Smooth muscle cell (in vitro differentiated cells): Measurements from ENCODE around the gene PTER. TPM values are rescaled to one million over a fixed set of nuclear protein-coding genes. Genes with fewer than 3 reads are reported as not detected.

Experiments used
- DNase-seq: peaks from one replicate; lab custom pipeline; 2025; ENCODE audit not compliant: unreplicated experiment; lab: John Stamatoyannopoulos, UW
- H2AFZ ChIP-seq: fragments of 200-600 bp; sonication (generic); 2 replicates; pipeline ENCODE4 v1.6.0; 2016; ENCODE audit warnings: antibody characterized with exemption, low read depth, mild to moderate bottlenecking
- H3F3A ChIP-seq: fragments of 200-600 bp; sonication (generic); 2 replicates; pipeline ENCODE4 v1.6.0; 2017; ENCODE audit warnings: antibody characterized with exemption, low read depth
- H3K27ac ChIP-seq: fragments of 200-600 bp; sonication (generic); 2 replicates; pipeline ENCODE4 v1.5.1; 2016; ENCODE audit warnings: low read depth, mild to moderate bottlenecking
- H3K27me3 ChIP-seq: fragments of 200-600 bp; sonication (generic); 2 replicates; pipeline ENCODE4 v1.6.1; 2016; ENCODE audit warnings: low read depth, mild to moderate bottlenecking
- H3K36me3 ChIP-seq: fragments of 200-600 bp; sonication (generic); 2 replicates; pipeline ENCODE4 v1.5.1; 2016; ENCODE audit warnings: low read depth
- H3K4me1 ChIP-seq: fragments of 200-600 bp; sonication (generic); 2 replicates; pipeline ENCODE4 v1.5.1; 2016; ENCODE audit warnings: low read depth
- H3K4me2 ChIP-seq: fragments of 200-600 bp; sonication (generic); 2 replicates; pipeline ENCODE4 v1.6.0; 2016; ENCODE audit warnings: mild to moderate bottlenecking
- H3K4me3 ChIP-seq: fragments of 200-600 bp; sonication (generic); 2 replicates; pipeline ENCODE4 v1.5.1; 2016; ENCODE audit warnings: mild to moderate bottlenecking
- H3K79me2 ChIP-seq: fragments of 200-600 bp; sonication (generic); 2 replicates; pipeline ENCODE4 v1.6.0; 2016; ENCODE audit warnings: low read depth, mild to moderate bottlenecking
- H3K9ac ChIP-seq: fragments of 200-600 bp; sonication (generic); 2 replicates; pipeline ENCODE4 v1.6.0; 2016; ENCODE audit warnings: low read depth
- H3K9me3 ChIP-seq: fragments of 200-600 bp; sonication (generic); replicated peaks from 2 replicates; pipeline ENCODE4 v1.5.1; 2016; ENCODE audit warnings: low read depth
- H4K20me1 ChIP-seq: fragments of 200-600 bp; sonication (generic); 2 replicates; pipeline ENCODE4 v1.6.0; 2016; ENCODE audit warnings: low read depth
- WGBS: methylation state at CpG from one replicate; pipeline ENCODE4 v1.1.7; 2016; ENCODE audit warnings: low lambda C conversion rate; 5-methylcytosine and 5-hydroxymethylcytosine counted together
- polyA plus RNA-seq: library from polyadenylated mRNA; unstranded; fragments of >200 nt; fragmentation: Nextera tagmentation; extraction: Ambion mirVana; gene quantifications from 2 replicates; pipeline ENCODE4 v1.2.1, GENCODE V29; 2016
- total RNA-seq: library from RNA; depleted of rRNA; stranded (reverse); fragments of >200 nt; gene quantifications from 2 replicates; pipeline ENCODE4 v1.2.3, GENCODE V29; 2014
- TF ChIP-seq, protein P1 (sequence below): fragments of 200-600 bp; sonication (generic); IDR thresholded peaks from 2 replicates; pipeline ENCODE4 v1.5.1; 2017; ENCODE audit warnings: borderline replicate concordance, mild to moderate bottlenecking, antibody characterized with exemption; ENCODE audit not compliant: insufficient read depth, poor library complexity, severe bottlenecking

PTER gene
- total and polyA plus RNA-seq, 2 experiments from 2014 or later, result 8.9 to 15.3 TPM

DNA sequence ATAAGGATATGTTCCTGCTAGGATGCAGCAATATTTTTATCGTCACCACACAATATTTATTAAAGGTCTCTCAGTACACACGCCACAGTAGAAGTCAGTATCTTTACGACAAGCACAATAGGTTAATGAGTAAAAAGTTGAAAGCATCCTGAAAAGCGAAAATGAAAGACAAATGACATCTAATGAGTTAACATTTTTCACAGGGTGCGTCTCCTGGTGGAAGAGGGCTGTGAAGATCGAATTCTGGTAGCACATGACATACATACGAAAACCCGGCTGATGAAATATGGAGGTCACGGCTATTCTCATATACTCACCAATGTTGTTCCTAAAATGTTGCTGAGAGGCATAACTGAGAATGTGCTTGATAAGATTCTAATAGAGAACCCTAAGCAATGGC lies 74.0 kb downstream of the PTER start:
- Histone ChIP-seq H3K9me3 (no peaks in the 10 kb centered on the region), H3K27ac (peak overlapping the region; percentile 68), H3K4me3 (no peak overlapping the region), H3K4me2 (peak overlapping the region; percentile 70), H3K79me2 (no peaks in the 10 kb centered on the region), H3K36me3 (no peaks in the 10 kb centered on the region), H4K20me1 (no peaks in the 10 kb centered on the region), H3K9ac (no peak overlapping the region), H3F3A (no peaks in the 10 kb centered on the region), H3K27me3 (no peaks in the 10 kb centered on the region), H3K4me1 (no peaks in the 10 kb centered on the region), H2AFZ (no peak overlapping the region)
- WGBS, result 89% methylated on average over 9 of the region's 9 CpGs
- TF ChIP-seq, protein P1, sequence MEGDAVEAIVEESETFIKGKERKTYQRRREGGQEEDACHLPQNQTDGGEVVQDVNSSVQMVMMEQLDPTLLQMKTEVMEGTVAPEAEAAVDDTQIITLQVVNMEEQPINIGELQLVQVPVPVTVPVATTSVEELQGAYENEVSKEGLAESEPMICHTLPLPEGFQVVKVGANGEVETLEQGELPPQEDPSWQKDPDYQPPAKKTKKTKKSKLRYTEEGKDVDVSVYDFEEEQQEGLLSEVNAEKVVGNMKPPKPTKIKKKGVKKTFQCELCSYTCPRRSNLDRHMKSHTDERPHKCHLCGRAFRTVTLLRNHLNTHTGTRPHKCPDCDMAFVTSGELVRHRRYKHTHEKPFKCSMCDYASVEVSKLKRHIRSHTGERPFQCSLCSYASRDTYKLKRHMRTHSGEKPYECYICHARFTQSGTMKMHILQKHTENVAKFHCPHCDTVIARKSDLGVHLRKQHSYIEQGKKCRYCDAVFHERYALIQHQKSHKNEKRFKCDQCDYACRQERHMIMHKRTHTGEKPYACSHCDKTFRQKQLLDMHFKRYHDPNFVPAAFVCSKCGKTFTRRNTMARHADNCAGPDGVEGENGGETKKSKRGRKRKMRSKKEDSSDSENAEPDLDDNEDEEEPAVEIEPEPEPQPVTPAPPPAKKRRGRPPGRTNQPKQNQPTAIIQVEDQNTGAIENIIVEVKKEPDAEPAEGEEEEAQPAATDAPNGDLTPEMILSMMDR, result no peak
- no peak for DNase-seq

DNA sequence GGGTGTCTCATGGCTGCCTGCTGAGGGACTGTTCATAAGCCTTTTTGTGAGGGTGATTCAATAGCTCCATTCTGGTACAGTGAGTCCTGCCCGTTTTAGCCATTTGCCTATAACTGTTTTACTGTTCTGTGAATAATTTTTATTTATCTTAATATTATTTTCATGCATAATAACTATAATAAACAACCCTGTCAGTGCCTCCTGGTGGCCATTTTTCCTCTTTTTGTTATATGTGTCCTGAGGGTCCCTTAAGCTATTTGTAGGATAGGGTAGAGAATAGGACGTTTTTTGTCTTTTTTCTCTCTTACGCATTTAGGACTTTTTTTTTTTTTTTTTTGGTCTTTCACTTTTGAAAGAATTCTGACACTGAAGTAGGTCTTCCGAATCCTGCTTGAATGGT lies 82.0 kb downstream of the PTER start:
- no peak overlapping the region for H2AFZ ChIP-seq
- H3K9me3 ChIP-seq, result no peaks in the 10 kb centered on the region
- no peak overlapping the region for H3K9ac ChIP-seq
- 68% methylated on average over 4 of the region's 4 CpGs for WGBS
- H4K20me1 ChIP-seq, result peaks cover 6% of the 10 kb centered on the region
- H3K4me3 ChIP-seq, result no peak overlapping the region
- H3K4me2 ChIP-seq, result peak overlapping the region; percentile 99
- no peak for DNase-seq
- no peaks in the 10 kb centered on the region for H3F3A ChIP-seq
- H3K27me3 ChIP-seq, result peaks cover 70% of the 10 kb centered on the region
- TF ChIP-seq, protein P1, result peak; percentile 28
- no peak overlapping the region for H3K27ac ChIP-seq
- H3K36me3 ChIP-seq, result no peaks in the 10 kb centered on the region
- H3K79me2 ChIP-seq, result no peaks in the 10 kb centered on the region
- peaks cover 5% of the 10 kb centered on the region for H3K4me1 ChIP-seq

DNA sequence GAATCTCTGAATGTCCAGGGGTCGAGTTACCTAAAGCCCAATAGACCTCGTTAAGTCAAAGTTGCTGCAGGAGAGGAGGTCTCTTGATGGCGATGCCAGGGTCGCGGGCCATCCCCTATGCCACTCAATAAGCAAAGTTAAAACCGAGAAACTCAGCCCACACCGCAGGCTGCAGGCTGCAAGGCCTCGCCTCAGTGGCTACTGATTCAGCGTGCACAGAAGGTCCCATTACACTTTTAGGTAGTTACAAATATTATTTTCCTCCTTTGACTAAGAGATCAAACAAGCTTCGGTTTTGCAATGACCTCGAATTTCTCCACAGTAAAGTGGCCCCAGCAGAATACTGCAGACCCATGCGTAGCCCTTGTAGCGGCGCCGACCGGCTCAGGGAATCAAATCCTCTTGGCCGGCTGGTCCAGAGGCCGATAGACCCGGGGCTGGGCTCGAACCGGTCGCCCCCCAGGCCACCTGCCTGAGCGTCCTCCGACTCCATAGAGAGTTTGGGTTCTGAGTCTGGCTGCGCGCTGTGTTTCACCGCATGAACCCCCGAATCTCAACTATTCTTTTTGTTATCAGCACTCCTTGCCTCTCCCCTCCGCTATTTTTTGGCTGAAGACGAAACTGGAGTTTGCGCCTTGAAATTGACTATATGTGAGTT lies 82.6 kb downstream of the PTER start:
- WGBS, result 31% methylated on average over 30 of the region's 31 CpGs
- no peak overlapping the region for H3K27ac ChIP-seq
- no peaks in the 10 kb centered on the region for H3K9me3 ChIP-seq
- no peaks in the 10 kb centered on the region for H3K79me2 ChIP-seq
- H3K4me1 ChIP-seq, result peaks cover 5% of the 10 kb centered on the region
- DNase-seq, result no peak
- H3K27me3 ChIP-seq, result peaks cover 75% of the 10 kb centered on the region
- no peaks in the 10 kb centered on the region for H3K36me3 ChIP-seq
- TF ChIP-seq, protein P1, result no peak
- no peak overlapping the region for H2AFZ ChIP-seq
- H3K4me3 ChIP-seq, result peak overlapping the region; percentile 34
- H3K9ac ChIP-seq, result no peak overlapping the region
- no peaks in the 10 kb centered on the region for H3F3A ChIP-seq
- peaks cover 6% of the 10 kb centered on the region for H4K20me1 ChIP-seq
- peak overlapping the region; percentile 99 for H3K4me2 ChIP-seq
